RWPE2 (cell line): ENCODE data around the gene DMRT2.

Source experiments
- ATAC-seq: fragments of 200-7000 bp; cut with Tn5 transposase; 3 replicates; pipeline ENCODE4 v1.9.1; 2021; ENCODE audit warnings: low read depth
- DNase-seq: peaks from one replicate; pipeline ENCODE4 v3.0.0-alpha.2; 2020; ENCODE audit warnings: low spot score
- H3K27ac ChIP-seq: fragments of 450-650 bp; 2 replicates; pipeline ENCODE4 v1.5.1; 2017; ENCODE audit warnings: mild to moderate bottlenecking; ENCODE audit not compliant: poor library complexity, severe bottlenecking
- H3K27me3 ChIP-seq: fragments of 250-450 bp; sonication (Bioruptor Pico); 2 replicates; pipeline ENCODE4 v1.5.1; 2021; ENCODE audit warnings: mild to moderate bottlenecking, moderate library complexity; ENCODE audit not compliant: insufficient read depth, poor library complexity, severe bottlenecking
- H3K36me3 ChIP-seq: fragments of 250-450 bp; sonication (Bioruptor Pico); 2 replicates; pipeline ENCODE4 v1.5.1; 2020; ENCODE audit warnings: low read depth, mild to moderate bottlenecking, moderate library complexity
- H3K4me1 ChIP-seq: fragments of 250-450 bp; sonication (Bioruptor Pico); 2 replicates; pipeline ENCODE4 v1.5.1; 2021; ENCODE audit warnings: mild to moderate bottlenecking, moderate library complexity; ENCODE audit not compliant: insufficient read depth, poor library complexity, severe bottlenecking
- H3K4me3 ChIP-seq: fragments of 250-450 bp; sonication (Bioruptor Pico); 2 replicates; pipeline ENCODE4 v1.5.1; 2021; ENCODE audit warnings: mild to moderate bottlenecking, moderate library complexity; ENCODE audit not compliant: severe bottlenecking
- H3K9me3 ChIP-seq: fragments of 250-450 bp; sonication (Bioruptor Pico); 2 replicates; pipeline ENCODE4 v1.5.1; 2021; ENCODE audit warnings: mild to moderate bottlenecking, moderate library complexity; ENCODE audit not compliant: severe bottlenecking
- CTCF ChIP-seq: fragments of 450-650 bp; IDR thresholded peaks from one replicate; pipeline ENCODE4 v1.5.1; 2017; ENCODE audit warnings: mild to moderate bottlenecking, moderate library complexity; ENCODE audit not compliant: poor library complexity, severe bottlenecking

Gene DMRT2

GRCh38 chr9:1083325-1083913 is 33.3 kb downstream of the DMRT2 start:
- H3K9me3 ChIP-seq: no peaks in the 10 kb centered on the region
- no peak for TF ChIP-seq CTCF
- peak overlapping the region; percentile 18 for H3K4me3 ChIP-seq
- H3K27ac ChIP-seq: no peak overlapping the region
- peak; percentile 84 for ATAC-seq
- no peaks in the 10 kb centered on the region for H3K4me1 ChIP-seq
- no peaks in the 10 kb centered on the region for H3K36me3 ChIP-seq
- DNase-seq: peak; percentile 58
- H3K27me3 ChIP-seq: no peaks in the 10 kb centered on the region

- H3K36me3 ChIP-seq: no peaks in the 10 kb centered on the region
- H3K4me1 ChIP-seq: no peaks in the 10 kb centered on the region
- H3K4me3 ChIP-seq: no peak overlapping the region
- DNase-seq (no peak), ATAC-seq (no peak)
- H3K27ac ChIP-seq: no peak overlapping the region
- no peak for TF ChIP-seq CTCF
- H3K27me3 ChIP-seq: no peaks in the 10 kb centered on the region
- H3K9me3 ChIP-seq: no peaks in the 10 kb centered on the region
Measured at GRCh38 chr9:1085086-1085485, 34.9 kb downstream of the DMRT2 start.

GRCh38 chr9:1086517-1086916 is 36.4 kb downstream of the DMRT2 start:
- Histone ChIP-seq H3K9me3 (no peaks in the 10 kb centered on the region), H3K27ac (no peak overlapping the region), H3K4me1 (no peaks in the 10 kb centered on the region), H3K4me3 (no peak overlapping the region), H3K27me3 (no peaks in the 10 kb centered on the region), H3K36me3 (no peaks in the 10 kb centered on the region)
- TF ChIP-seq CTCF: no peak
- no peak for ATAC-seq
- DNase-seq: no peak

GRCh38 chr9:1087120-1087881 is 37.1 kb downstream of the DMRT2 start:
- no peak for ATAC-seq
- no peaks in the 10 kb centered on the region for H3K9me3 ChIP-seq
- no peak for TF ChIP-seq CTCF
- DNase-seq: no peak
- H3K36me3 ChIP-seq: no peaks in the 10 kb centered on the region
- H3K4me1 ChIP-seq: no peaks in the 10 kb centered on the region
- no peak overlapping the region for H3K27ac ChIP-seq
- H3K4me3 ChIP-seq: no peak overlapping the region
- H3K27me3 ChIP-seq: no peaks in the 10 kb centered on the region

GRCh38 chr9:1094749-1095148 is 44.6 kb downstream of the DMRT2 start:
- TF ChIP-seq CTCF: no peak
- peak; percentile 74 for ATAC-seq
- no peaks in the 10 kb centered on the region for H3K27me3 ChIP-seq

More at GRCh38 chr9:1094749-1095148, 44.6 kb downstream of the DMRT2 start:
- Histone ChIP-seq H3K9me3 (no peaks in the 10 kb centered on the region), H3K4me1 (no peaks in the 10 kb centered on the region), H3K27ac (no peak overlapping the region), H3K4me3 (no peak overlapping the region), H3K36me3 (no peaks in the 10 kb centered on the region)
- no peak for DNase-seq
